GM13977 (cell line): ENCODE data around the gene PTCHD4.

Source experiments
- DNase-seq: peaks from one replicate; pipeline ENCODE4 v3.0.0; 2012; ENCODE audit warnings: low spot score
- in situ Hi-C: fragments of 300-500 bp; cut with MboI; formaldehyde crosslinking; loops from one replicate; pipeline ENCODE4 v1.12.0; 2022; ENCODE audit warnings: low sequenced_read_pairs, low pct_unique_long_range_greater_than_20kb, mixed read lengths, inconsistent platforms; ENCODE audit not compliant: unreplicated experiment
- TF ChIP-seq, protein P1 (sequence below): IDR thresholded peaks from 2 replicates; pipeline ENCODE4 v1.5.1; 2012; ENCODE audit warnings: mild to moderate bottlenecking, control low read depth; ENCODE audit not compliant: insufficient read depth; ENCODE audit errors: extremely low read depth, missing control alignments

The PTCHD4 gene

DNA sequence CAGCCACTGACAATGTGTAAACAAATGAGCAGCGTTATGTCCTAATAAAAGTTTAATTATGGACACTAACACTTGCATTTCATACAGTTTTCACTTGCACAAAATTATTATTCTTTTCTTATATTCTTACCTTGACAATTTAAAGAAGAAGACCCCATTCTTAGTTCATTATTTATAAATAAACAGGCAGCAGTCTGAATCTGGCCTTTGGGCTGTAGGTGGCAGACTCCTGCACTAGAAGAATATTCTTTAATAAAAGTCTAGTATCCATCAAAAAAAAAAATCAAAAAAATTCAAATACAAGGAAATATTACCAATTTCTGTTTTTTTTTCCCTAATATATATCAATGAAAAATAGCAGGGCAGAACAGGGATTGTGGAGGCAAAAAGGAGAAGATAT lies 24.8 kb downstream of the PTCHD4 start:
- no peak for DNase-seq
- in situ Hi-C loops = no loop called here
- TF ChIP-seq, protein P1, sequence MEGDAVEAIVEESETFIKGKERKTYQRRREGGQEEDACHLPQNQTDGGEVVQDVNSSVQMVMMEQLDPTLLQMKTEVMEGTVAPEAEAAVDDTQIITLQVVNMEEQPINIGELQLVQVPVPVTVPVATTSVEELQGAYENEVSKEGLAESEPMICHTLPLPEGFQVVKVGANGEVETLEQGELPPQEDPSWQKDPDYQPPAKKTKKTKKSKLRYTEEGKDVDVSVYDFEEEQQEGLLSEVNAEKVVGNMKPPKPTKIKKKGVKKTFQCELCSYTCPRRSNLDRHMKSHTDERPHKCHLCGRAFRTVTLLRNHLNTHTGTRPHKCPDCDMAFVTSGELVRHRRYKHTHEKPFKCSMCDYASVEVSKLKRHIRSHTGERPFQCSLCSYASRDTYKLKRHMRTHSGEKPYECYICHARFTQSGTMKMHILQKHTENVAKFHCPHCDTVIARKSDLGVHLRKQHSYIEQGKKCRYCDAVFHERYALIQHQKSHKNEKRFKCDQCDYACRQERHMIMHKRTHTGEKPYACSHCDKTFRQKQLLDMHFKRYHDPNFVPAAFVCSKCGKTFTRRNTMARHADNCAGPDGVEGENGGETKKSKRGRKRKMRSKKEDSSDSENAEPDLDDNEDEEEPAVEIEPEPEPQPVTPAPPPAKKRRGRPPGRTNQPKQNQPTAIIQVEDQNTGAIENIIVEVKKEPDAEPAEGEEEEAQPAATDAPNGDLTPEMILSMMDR = no peak

DNA sequence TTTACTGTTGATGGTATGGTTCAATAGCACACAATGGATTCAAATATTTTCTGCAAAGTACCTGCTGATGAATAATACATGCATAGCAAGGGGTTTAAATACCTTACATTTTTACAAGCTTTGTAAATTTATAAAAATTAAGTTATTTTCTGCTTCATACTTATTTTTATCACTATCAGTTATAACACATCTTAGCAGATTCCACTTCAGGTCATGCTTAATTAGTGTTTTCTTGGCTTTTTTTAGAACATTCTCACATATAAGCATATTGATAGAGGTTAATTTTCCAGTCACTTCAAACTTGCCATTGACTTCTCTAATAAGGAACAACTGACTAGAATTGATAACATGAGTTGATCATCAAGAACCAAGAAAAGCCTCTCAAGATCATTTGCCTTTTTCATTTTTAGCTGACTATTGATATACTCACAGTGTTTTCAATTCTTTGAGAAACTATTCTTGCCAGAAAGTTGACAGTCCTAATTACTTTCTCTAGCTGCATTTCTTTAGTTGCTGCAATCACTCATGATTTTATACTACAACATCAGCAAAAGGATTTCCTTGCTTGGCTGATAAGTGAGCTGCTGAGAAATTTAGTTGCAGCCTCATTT lies 25.8 kb downstream of the PTCHD4 start:
- in situ Hi-C loops = no loop called here

DNA sequence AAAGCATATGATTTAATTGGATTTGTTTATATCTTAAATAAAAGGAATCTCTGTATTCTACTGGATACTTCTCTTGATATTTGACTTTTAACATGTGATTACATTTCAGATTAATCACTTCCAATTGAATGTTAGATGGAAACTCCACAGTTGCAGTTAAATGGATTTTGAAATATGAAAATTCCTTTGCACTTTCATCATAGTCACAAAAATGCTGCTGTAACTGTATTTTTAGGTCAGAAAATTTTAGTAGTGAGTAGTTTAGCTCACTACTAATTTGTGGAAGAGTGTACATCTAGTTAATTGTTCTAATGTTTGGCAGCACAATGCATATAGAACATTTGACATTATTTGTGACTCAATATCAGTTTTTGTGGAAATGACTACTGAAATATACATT lies 26.8 kb downstream of the PTCHD4 start:
- in situ Hi-C loops = no loop called here
- no peak for DNase-seq
- TF ChIP-seq, protein P1 = no peak

More for the DNA sequence above, 25.8 kb downstream of the PTCHD4 start:
- no peak for DNase-seq
- TF ChIP-seq, protein P1 = no peak

- DNase-seq = no peak
- TF ChIP-seq, protein P1 = no peak
- in situ Hi-C loops = no loop called here
These were observed 30.6 kb downstream of the PTCHD4 start for GRCh38 chr6:48080227-48081009.

GRCh38 chr6:48078120-48078519 lies 32.9 kb downstream of the PTCHD4 start:
- TF ChIP-seq, protein P1 = no peak
- DNase-seq = no peak
- in situ Hi-C loops = no loop called here

DNA sequence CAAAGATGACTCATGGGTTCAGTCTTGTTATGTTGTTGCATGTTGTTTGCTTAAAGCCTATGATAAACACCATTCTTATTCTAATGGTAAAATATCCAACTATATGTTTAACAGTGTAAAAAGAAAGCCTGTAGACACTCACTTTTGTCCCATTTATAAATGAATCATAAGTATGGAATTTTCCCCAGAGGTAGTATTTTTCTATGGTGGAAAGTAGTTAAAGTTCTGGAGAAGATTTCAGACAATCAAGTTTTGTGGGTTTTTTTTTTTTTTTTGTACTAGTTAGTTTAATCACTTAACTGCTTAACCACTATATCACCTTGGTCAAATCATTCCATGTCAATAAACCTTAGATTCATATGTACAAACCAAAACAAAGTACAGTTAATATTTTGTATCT lies 35.8 kb downstream of the PTCHD4 start:
- no peak for DNase-seq
- TF ChIP-seq, protein P1 = no peak
- in situ Hi-C loops = no loop called here
